ENCODE data around the gene IQGAP2. TPM values are rescaled to one million over a fixed set of nuclear protein-coding genes. Genes with fewer than 3 reads are reported as not detected.

The IQGAP2 gene
- polyA plus RNA-seq, 1 experiment, result 0.63 TPM

DNA sequence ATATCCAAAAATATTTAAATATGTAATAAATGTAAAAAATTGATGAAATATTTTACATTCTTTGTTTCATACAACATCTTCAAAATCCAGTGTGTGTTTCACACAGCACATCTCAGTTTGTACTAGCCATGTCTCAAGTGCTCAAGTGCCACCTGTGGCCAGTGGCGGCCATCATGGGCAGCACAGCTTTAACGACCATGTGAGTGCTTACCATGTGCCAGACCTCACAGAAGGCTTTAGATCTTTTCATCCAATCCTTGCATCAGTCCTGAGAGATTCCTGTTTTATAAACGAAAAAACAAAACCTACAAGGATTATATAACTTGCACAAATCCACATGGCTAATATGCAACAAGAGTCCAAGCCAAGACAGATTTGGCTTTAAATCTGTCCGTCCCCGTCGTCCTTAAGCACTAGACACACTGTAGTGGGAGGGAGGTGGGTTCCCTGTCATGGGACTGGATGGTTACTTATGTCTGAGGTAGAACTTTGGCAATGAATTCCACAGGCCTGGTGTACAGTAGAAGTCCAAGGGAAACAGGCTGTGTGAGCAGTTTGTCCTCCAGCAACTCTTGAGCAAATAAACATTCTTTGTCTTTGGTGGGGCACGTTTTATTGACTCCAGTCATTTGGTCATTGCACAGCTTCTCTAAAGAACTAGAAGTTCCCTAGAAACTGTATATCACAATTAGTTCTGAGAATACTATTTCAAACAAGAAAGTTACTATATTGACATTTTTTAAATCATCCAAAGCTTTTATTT lies 287.8 kb downstream of the IQGAP2 start:
- CTCF ChIA-PET, result interaction anchor here (1.0 to 3.4 kb wide), 4 partner anchors 26 to 89 kb away, joined by 3 to 19 read pairs (median 6); no protein-coding TSS in a partner anchor
- DNase-seq (ENCODE audit: low read depth, low spot score), result no peak
- POLR2A ChIA-PET, result interaction anchor here (0.5 to 2.1 kb wide), 8 partner anchors 10 to 137 kb away, joined by 3 to 15 read pairs (median 6); no protein-coding TSS in a partner anchor
- Histone ChIP-seq H3K9me3 (ENCODE audit: control insufficient read depth, insufficient read depth, low read length) (no peaks in the 10 kb centered on the region), H3K27me3 (ENCODE audit: control insufficient read depth, insufficient read depth, low read length) (no peaks in the 10 kb centered on the region), H3K27ac (ENCODE audit: low read depth, low read length) (peak overlapping the region; percentile 89), H3K4me3 (ENCODE audit: low read depth, low read length) (no peak overlapping the region)
- TF ChIP-seq, protein P1, sequence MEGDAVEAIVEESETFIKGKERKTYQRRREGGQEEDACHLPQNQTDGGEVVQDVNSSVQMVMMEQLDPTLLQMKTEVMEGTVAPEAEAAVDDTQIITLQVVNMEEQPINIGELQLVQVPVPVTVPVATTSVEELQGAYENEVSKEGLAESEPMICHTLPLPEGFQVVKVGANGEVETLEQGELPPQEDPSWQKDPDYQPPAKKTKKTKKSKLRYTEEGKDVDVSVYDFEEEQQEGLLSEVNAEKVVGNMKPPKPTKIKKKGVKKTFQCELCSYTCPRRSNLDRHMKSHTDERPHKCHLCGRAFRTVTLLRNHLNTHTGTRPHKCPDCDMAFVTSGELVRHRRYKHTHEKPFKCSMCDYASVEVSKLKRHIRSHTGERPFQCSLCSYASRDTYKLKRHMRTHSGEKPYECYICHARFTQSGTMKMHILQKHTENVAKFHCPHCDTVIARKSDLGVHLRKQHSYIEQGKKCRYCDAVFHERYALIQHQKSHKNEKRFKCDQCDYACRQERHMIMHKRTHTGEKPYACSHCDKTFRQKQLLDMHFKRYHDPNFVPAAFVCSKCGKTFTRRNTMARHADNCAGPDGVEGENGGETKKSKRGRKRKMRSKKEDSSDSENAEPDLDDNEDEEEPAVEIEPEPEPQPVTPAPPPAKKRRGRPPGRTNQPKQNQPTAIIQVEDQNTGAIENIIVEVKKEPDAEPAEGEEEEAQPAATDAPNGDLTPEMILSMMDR (IDR thresholded peaks at IDR 0.05; ENCODE audit: low read depth, low read length), result no peak

DNA sequence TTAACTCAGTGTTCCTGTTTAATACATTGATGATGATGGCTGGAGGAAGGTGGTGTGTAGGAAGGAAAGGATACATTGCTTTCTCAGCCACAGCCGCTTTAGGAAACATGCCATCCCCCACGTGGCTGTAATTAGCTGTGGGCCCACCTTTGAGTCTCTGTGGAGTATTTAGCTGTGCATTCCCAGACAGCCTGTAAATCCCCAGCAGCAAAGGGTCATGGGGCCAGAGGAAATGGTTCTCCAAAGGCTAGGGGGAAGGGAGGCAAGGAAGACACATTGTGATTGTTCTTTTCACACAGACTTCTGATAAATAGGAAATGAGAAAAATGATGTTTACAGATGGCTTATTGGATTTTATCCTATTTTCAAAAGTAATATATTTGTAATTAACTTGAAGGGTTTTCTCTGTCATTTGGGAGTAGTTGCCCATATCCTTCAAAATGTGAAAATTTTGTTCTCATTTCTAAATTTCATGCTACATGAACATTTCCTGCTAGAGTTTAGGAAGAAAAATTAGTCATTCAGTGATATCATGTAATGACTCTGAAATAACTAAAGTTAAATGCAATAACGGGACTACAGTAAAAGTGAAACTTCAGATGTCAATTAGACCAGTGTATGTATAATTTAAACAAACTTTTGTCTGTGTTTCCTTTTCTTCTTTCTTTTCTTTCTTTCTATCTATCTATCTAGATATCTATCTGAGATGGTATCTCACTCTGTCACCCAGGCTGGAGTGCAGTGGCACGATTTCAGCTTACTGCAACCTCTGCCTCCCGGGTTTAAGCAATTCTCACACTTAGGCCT lies 288.6 kb downstream of the IQGAP2 start:
- TF ChIP-seq, protein P1 (IDR thresholded peaks at IDR 0.05; ENCODE audit: low read depth, low read length), result no peak
- H3K4me3 ChIP-seq (ENCODE audit: low read depth, low read length), result no peak overlapping the region
- H3K27ac ChIP-seq (ENCODE audit: low read depth, low read length), result peak overlapping the region; percentile 81
- DNase-seq (ENCODE audit: low read depth, low spot score), result no peak
- ChIA-PET CTCF (interaction anchor here (0.8 to 1.7 kb wide), 2 partner anchors 24 to 82 kb away, joined by 4 to 6 read pairs; no protein-coding TSS in a partner anchor), POLR2A (interaction anchor here (0.5 to 1.2 kb wide), 3 partner anchors 48 to 136 kb away, joined by 5 to 6 read pairs (median 6); partner anchors contain the start of gene F2RL1)
- no peaks in the 10 kb centered on the region for H3K9me3 ChIP-seq (ENCODE audit: control insufficient read depth, insufficient read depth, low read length)
- no peaks in the 10 kb centered on the region for H3K27me3 ChIP-seq (ENCODE audit: control insufficient read depth, insufficient read depth, low read length)

DNA sequence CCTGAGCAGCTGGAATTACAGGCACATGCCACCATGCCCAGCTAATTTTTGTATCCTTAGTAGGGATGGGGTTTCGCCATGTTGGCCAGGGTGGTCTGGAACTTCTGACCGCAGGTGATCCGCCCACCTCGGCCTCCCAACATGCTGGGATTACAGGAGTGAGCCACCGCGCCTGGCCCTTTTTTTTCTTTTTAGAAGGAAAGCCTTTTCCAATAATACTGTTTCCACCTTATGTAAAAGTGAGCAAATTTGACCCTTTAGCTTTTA lies 289.1 kb downstream of the IQGAP2 start:
- POLR2A ChIA-PET, result interaction anchor here (1.2 kb wide), 1 partner anchor 127 kb away, joined by 6 read pairs; the partner anchor contains the start of gene F2RL1

GRCh38 chr5:76692651-76693050 lies 289.6 kb downstream of the IQGAP2 start:
- H3K9me3 ChIP-seq (ENCODE audit: control insufficient read depth, insufficient read depth, low read length), result no peaks in the 10 kb centered on the region
- H3K27me3 ChIP-seq (ENCODE audit: control insufficient read depth, insufficient read depth, low read length), result no peaks in the 10 kb centered on the region
- CTCF ChIA-PET, result interaction anchor here (0.8 to 1.7 kb wide), 2 partner anchors 23 to 81 kb away, joined by 4 to 6 read pairs; no protein-coding TSS in a partner anchor
- TF ChIP-seq, protein P1 (IDR thresholded peaks at IDR 0.05; ENCODE audit: low read depth, low read length), result no peak
- POLR2A ChIA-PET, result interaction anchor here (1.2 kb wide), 1 partner anchor 126 kb away, joined by 6 read pairs; the partner anchor contains the start of gene F2RL1
- no peak for DNase-seq (ENCODE audit: low read depth, low spot score)
- H3K27ac ChIP-seq (ENCODE audit: low read depth, low read length), result no peak overlapping the region
- no peak overlapping the region for H3K4me3 ChIP-seq (ENCODE audit: low read depth, low read length)

More for the DNA sequence above, 289.1 kb downstream of the IQGAP2 start:
- Histone ChIP-seq H3K4me3 (ENCODE audit: low read depth, low read length) (no peak overlapping the region), H3K27ac (ENCODE audit: low read depth, low read length) (peak overlapping the region; percentile 43), H3K27me3 (ENCODE audit: control insufficient read depth, insufficient read depth, low read length) (no peaks in the 10 kb centered on the region), H3K9me3 (ENCODE audit: control insufficient read depth, insufficient read depth, low read length) (no peaks in the 10 kb centered on the region)
- CTCF ChIA-PET, result interaction anchor here (0.8 to 1.7 kb wide), 2 partner anchors 23 to 82 kb away, joined by 4 to 6 read pairs; no protein-coding TSS in a partner anchor
- TF ChIP-seq, protein P1 (IDR thresholded peaks at IDR 0.05; ENCODE audit: low read depth, low read length), result no peak
- DNase-seq (ENCODE audit: low read depth, low spot score), result no peak
